ENCODE results near the gene SLC1A6. TPM values are rescaled to one million over a fixed set of nuclear protein-coding genes. Genes with fewer than 3 reads are reported as not detected.
"Not testable (repeated sequence)": the region's sequence is repeated elsewhere in the genome, so short reads cannot be mapped to it uniquely, and the experiment has no call there.

The SLC1A6 gene
- total and polyA plus RNA-seq, 2 of the 4 experiments (the other 2 are of a cell fraction), result not detected

DNA sequence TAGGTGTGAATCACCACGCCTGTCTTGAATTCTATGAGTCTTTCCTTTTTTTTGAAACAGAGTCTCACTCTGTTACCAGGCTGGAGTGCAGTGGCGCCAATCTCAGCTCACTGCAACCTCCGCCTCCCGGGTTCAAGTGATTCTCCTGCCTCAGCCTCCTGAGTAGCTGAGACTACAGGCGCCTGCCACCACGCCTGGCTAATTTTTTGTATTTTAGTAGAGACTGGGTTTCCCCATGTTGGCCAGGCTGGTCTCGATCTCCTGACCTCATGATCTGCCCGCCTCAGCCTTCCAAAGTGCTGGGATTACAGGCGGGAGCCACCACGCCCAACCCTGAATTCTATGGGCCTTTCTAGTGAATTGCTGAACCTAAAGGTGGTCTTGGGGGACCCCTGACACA is 30.3 kb downstream of the SLC1A6 start:
- H4K8ac ChIP-seq (ENCODE audit: low read depth in 2 of 2, low read length in 2 of 2); H2AFZ ChIP-seq (replicated peaks; ENCODE audit: low read length, poor library complexity); in situ Hi-C loops (cut with MboI; ENCODE audit: low sequenced_read_pairs); H4K20me1 ChIP-seq (ENCODE audit: insufficient read depth, low read length); H2BK5ac ChIP-seq (ENCODE audit: low read depth, low read length, poor library complexity, severe bottlenecking); CTCF ChIA-PET; BruUV-seq (replicated peaks); H3K9ac ChIP-seq (ENCODE audit: low read depth, low read length); H3K36me3 ChIP-seq (ENCODE audit: control insufficient read depth, insufficient read depth, low read length); H2BK120ac ChIP-seq (ENCODE audit: low read depth, low read length); H3K27me3 ChIP-seq (ENCODE audit: control insufficient read depth, insufficient read depth, low read length); H3K27ac ChIP-seq (ENCODE audit: insufficient read depth, low read length); POLR2A ChIA-PET (ENCODE audit: unreplicated experiment); H2BK20ac ChIP-seq (ENCODE audit: low read depth, low read length); H2BK15ac ChIP-seq (ENCODE audit: low read depth, low read length); H3K14ac ChIP-seq (replicated peaks; ENCODE audit: low read depth, low read length); H2AK9ac ChIP-seq (replicated peaks; ENCODE audit: low read depth, low read length, poor library complexity); H3K56ac ChIP-seq (ENCODE audit: extremely low read depth, insufficient read depth, low read length); dilution Hi-C loops (cut with HindIII; ENCODE audit: low sequenced_read_pairs, unreplicated experiment); H3K4me2 ChIP-seq (ENCODE audit: low read depth, low read length); intact Hi-C loops (cut with micrococcal nuclease); H4K91ac ChIP-seq (ENCODE audit: insufficient read depth, low read depth, low read length); H3K4me1 ChIP-seq (ENCODE audit: control insufficient read depth, insufficient read depth, low read length); DNase-seq; H3K4ac ChIP-seq (ENCODE audit: low read depth, low read length); H3K18ac ChIP-seq (ENCODE audit: low read depth, low read length); H3K4me3 ChIP-seq (ENCODE audit: insufficient read depth, low read depth, low read length); H3K23ac ChIP-seq (ENCODE audit: low read depth, low read length); H4K5ac ChIP-seq (ENCODE audit: low read depth, low read length); ATAC-seq (ENCODE audit: low read depth); H3K9me1 ChIP-seq (ENCODE audit: insufficient read depth, low read length); H2AK5ac ChIP-seq (ENCODE audit: low read depth, low read length); H3K79me1 ChIP-seq (ENCODE audit: low read depth in 1 of 2, low read length in 2 of 2): not testable (repeated sequence)
- WGBS, 2 experiments (ENCODE audit: extremely low coverage in 2 of 2, insufficient read length in 1 of 2), result no CpG with 5 or more reads among the region's 10 CpGs
- peaks cover 16% of the 10 kb centered on the region for H3K9me3 ChIP-seq (ENCODE audit: control insufficient read depth, insufficient read depth, low read length)
